DMS153 treated with DMSO at 0.1 percent for 48 hours (cell line): ENCODE measurements around the gene HTRA2.

Source experiments
- DNase-seq: peaks from one replicate; lab custom pipeline; 2025; ENCODE audit not compliant: unreplicated experiment; lab: John Stamatoyannopoulos, UW

HTRA2 gene

DNA sequence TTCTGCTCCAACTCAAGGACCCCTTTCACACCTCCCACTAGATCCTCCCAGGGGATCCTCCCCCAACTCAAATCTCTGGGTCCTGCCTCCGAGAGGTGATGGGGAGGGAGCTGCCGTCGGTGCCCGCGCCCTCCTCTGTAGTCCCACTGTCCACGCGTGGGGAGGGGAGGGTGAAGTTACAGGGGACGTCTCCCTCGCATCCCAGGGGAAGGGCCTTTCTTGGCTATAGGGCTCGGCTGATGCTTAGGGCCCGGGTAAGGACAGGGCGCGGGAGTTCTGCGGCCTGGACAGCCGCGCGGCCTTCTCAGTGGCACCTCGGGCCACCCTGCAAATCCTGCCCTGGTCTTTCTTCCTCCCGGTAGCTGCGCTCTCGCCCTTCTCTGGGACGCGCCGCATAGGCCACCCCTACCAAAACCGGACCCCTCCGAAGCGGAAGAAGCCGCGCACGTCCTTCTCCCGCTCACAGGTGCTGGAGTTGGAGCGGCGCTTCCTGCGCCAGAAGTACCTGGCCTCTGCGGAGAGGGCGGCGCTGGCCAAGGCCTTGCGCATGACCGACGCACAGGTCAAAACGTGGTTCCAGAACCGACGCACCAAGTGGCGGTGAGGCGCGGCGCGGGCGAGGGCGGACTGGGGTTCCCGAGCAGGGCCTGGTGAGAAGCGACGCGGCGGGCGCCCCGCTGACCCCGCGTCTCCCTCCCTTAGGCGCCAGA lies 14.3 kb upstream of the HTRA2 start:
- no peak for DNase-seq

DNA sequence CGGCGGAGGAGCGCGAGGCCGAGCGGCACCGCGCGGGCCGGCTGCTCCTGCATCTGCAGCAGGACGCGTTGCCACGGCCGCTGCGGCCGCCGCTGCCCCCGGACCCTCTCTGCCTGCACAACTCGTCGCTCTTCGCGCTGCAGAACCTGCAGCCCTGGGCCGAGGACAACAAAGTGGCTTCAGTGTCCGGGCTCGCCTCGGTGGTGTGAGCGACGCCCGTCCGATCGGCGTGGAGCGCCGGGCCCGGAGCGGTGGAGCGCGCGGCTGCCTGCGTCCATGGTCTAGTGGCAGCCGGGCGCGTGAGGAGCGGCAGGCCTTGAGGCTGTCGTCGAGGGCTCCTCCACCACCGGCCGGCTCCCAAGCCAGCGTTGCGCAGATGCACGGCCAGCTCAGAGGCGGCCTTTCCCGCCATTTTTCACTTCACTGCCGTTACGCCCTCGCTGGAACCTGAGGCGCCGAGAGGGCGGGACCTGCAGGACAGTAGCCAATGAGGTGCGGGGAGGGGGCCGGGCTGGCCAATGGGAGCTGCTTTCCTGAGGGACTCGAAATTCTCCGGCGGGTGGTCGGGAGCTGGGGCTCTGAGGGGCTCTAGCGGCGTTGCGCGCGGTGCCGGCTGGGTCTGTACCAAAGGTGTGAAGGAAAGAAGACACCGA lies 13.6 kb upstream of the HTRA2 start:
- DNase-seq: no peak

DNA sequence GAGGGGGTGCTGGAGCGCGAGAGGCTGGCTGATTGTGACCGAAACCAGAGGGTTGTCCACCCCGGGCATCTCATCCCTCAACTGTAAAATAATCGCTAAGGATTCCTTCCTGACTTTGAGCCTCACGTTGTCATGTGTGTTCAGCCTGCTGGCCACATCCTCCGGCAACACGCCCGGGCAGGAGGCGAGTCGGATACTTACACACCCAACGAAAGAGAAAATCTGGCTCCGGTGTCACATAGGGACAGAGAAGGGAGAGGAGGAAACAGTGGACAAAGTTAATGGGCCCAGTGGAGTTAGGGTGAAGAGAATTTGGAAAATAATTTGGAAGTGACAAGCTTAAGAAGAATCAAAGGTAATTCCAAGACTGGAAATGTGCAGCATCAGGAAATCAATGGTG lies 13.1 kb upstream of the HTRA2 start:
- DNase-seq: no peak

DNA sequence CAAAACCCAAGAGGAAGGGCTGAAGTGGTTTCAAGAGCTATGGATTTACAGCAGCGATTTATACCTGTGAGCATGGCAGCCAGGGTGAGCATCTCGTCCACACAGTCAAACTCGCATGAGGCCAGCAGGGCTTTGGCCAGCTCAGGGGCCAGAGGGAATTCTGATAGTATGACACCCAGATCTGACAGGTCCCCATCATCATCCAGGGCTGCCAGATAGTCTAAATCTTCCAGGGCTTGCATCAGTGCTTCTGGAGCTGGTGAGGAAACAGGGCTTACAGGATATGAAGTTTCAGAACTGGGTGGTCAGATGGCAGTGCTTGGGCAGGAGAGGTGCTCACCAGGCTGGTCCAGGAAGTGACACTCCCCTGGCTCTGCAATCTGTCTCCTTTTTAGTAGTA lies 7.2 kb upstream of the HTRA2 start:
- DNase-seq: no peak

DNA sequence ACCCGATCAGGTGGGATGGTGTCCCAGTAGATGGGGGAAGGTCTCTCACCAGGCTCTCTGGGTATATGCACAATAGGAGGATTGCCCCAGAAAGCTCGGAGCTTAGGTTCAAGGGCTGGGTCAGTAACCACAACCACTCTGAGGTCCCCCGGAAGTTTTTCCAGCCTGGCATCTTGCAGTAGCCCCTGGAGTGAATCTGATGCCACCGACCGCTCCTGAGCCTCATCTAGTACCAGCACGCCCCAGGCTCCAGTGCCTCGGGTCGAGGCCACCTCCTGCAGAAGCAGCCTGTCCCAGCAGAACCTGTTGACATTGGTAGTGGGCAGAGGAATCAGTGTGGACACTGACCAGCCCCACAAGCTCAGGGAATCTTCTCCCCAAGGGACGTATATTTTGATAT lies 5.7 kb upstream of the HTRA2 start:
- DNase-seq: no peak

DNA sequence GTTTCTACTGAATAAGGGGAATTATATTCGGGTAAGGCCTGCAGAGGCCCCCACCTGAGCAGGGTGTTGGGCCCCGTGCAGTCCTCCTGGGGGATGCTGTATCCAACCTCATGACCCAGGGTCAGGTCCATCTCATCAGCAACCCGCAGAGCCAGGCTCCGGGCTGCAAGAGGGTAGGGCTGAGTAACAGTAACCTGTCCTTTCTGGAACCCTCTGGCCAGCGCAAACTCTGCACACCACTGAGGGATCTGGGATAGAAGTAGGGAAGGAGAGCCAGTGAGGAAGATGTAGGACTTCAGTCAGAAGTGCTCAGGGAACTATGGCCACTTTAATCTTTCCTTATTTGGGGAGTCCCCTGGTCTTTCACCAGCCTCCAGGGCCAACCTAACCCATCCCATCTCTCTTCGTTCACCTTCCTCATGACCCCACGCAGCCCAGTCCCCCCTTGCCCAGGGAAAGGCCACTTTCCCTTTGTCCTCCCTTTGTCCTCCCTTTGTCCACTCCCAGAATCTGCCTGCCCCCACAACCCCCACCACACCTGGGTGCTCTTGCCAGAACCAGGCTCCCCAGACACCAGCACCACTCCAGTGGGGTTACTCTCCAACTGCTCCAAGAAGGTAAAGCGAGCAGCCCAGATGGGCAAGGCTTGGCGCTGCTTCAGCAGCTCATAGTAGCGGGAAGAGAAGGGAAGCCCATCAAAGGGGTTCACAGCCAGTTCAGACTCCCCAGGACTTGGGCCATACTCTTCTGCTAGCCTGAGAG lies 4.6 kb upstream of the HTRA2 start:
- DNase-seq: no peak

DNA sequence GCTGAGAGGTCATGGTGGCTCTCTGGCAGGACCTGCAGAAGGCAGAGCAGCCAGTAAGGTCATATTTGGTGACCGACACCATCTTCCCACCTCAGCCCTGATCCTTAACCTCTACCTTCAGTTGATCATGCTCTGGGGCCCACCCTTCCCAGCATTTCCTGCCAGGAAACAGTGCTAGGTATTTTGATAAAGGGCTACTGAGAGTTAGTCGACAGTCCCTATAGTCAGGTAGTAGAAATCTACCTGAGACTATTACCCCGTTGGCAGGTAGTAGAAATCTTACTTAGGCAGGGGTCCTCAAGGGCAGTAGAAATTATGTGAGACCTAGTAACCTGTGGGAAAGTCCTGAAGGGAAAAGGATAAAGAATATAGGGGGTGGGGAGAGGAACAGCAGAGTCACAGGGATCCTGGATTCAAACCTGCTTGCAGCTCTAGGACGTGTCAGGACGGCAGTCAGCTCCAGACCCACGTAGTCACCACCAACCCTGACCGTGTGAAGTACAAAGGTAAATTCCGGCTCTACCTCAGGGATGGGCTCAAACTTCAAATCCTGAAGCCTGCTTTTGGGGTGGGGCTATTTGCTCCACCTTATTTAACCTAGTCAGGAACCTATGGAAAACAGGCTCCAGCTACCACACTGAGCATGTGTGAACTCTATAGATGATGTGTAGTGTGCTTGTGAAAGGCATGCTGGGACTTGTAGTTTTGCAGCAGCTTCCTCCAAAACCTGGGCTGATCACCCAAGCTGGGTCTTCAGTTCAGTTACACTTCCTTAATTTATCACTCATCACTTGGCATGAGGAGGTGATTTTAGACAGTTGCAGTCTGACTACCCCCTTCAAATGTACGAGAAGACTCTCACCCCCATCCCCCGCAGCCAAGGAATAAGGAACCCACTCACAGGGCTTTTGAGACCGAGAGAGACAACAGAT lies 3.8 kb upstream of the HTRA2 start, which contains the start of gene DQX1:
Gene DQX1 (minus strand): TSS at position 515 of the 932 bp plus-strand sequence. CDS start 502 bp downstream, at position 13.
- no peak for DNase-seq

DNA sequence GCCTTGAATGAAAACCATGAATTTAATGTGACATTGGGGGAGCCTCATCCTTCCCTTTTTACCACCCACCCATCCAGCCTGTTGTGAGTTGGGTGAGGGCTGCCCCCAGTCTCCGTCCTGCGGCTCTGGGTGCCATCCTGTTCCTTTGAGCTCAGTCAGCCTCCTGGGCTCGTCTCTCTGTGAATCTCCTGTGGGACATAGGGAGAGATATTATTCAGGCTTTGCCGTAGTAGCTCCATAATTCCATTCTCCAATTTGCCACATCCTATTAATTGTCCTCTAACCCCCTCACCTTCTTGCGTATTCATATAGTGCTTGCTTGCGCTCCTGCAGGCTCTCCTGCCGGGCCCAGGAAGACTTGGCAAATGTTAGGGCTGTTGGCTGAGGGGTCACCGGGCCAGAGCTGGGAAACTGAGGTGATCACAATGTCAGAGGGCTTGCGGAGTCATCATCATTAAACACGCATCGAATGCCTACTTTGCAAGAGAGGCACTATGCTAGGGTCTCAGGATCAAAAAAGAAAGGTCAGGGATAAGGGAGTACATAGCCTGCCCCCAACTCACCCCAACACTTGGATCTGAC lies 3.0 kb upstream of the HTRA2 start:
- DNase-seq: no peak

DNA sequence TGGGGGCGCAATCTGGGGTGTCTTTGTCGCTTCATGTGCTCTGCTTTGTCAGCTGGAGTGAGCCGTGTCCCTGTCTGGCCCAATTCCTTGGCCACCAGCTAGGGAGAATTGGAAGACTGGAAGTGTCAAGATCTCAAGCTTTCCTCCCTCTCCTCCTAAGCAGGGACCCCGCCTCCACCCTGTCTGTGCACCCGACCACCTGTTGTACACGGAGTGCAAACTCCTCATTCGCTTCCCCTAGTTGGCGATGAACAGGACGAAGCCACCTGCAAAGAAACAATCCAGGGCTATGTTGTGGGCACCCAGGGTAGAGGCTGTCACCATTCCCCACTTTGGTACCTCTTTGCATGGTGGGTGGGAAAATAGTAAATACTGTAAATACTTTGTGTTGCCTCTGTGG lies 2.0 kb upstream of the HTRA2 start:
- DNase-seq: no peak

DNA sequence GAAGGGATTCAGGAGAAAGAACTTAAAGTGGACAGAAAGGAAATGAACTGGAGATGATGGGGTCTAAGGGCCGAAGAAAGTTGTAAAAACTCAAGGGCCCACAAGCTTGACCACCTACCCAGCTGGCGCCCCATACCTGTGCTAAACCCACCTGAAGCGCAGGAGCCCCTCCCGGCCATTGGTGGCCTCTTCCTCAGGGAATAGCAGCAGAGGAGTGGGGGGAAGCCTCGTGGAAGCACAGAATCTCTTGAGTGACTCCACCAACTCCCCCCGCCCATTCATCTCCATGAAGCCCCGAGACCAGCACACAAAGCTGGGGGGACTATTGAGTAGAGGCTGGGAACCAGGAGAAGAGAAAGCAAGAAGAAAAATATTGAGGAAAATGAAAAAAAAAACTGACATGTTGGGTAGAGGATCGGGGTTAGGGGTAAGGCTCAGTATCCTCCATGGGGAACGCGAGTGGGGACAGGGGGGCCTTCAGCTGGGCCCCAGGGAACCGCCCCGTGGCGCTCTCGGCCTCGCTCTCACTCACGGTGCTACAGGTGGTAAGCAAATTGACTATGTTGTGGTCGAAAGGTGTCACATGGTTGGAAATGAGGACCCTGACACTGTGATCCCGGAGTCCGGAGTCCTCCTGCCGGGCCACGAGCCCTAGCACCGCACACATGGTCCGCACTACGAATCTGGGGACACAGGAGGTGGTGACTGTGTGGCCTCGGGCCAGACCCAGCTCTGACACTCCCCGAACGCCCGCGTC lies 955 bp upstream of the HTRA2 start:
- no peak for DNase-seq

DNA sequence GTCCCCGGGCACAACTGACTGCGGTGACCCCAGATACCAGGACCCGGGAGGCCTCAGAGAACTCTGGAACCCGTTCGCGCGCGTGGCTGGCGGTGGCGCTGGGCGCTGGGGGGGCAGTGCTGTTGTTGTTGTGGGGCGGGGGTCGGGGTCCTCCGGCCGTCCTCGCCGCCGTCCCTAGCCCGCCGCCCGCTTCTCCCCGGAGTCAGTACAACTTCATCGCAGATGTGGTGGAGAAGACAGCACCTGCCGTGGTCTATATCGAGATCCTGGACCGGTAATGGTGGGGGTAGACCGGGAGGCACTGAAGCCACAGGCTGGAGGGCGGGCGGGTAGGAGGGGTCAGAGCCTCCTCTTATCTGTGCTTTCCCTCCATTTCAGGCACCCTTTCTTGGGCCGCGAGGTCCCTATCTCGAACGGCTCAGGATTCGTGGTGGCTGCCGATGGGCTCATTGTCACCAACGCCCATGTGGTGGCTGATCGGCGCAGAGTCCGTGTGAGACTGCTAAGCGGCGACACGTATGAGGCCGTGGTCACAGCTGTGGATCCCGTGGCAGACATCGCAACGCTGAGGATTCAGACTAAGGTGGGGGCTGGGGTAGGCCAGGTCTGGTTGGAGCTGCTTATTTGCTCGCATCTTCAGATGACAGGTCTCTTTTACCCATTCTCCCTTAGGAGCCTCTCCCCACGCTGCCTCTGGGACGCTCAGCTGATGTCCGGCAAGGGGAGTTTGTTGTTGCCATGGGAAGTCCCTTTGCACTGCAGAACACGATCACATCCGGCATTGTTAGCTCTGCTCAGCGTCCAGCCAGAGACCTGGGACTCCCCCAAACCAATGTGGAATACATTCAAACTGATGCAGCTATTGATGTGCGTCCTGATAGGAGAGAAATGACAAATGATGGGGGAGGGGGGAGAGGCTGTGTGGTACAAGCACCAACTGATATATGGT lies 780 bp downstream of the HTRA2 start:
- no peak for DNase-seq

DNA sequence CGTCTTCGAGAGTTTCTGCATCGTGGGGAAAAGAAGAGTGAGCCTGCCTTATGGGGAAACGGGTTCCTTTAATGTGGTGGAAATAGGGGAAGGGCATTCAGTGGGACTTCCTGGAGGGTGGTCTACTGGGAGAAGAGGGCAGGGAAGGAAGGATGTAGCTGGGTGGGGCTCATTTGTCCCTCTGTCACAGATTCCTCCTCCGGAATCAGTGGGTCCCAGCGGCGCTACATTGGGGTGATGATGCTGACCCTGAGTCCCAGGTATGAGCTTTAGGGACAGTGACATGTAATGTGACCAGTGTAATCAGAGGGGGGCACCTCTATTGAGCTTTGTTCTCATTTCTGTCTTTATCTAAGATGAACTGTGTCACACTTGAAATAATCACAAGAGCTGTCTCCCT lies 1.9 kb downstream of the HTRA2 start:
- no peak for DNase-seq

DNA sequence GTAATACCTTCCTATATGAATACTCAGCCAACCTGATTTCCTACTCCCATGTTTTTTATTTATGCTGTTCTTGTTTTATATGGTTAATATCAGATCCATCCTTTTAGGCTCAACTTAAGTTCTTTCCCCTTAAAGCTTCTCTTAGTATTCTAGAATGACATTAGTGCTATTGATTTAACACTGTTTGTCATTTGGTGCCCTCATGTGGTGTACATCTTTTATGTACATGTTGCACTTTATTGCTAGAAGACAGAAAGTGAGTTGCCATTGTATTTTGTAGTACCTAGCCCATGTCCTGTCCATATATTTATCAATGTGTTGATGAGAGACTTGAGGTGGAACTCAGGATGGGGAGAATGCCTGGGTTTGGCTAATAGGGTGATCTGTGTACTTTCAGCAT lies 2.5 kb downstream of the HTRA2 start:
- DNase-seq: no peak

DNA sequence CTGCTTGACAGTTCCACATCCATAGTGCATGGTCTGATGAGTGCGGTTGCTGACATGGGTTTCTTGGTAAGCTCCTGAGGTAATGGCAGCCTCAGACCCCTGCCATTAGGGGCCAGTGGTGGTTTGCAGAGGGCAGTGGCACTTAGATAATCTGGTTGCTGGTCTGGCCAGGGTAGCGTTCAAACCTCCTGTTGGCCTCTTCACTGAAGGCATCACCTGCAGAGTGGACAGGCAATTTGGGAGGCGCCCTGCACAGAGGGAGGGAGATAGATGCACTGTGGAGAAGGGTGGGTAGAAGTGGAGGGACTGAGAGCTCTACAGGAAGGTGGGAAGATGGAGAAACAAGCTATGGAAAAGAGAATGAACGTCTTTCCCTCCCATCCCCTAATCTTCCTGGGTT lies 3.7 kb downstream of the HTRA2 start:
- no peak for DNase-seq

DNA sequence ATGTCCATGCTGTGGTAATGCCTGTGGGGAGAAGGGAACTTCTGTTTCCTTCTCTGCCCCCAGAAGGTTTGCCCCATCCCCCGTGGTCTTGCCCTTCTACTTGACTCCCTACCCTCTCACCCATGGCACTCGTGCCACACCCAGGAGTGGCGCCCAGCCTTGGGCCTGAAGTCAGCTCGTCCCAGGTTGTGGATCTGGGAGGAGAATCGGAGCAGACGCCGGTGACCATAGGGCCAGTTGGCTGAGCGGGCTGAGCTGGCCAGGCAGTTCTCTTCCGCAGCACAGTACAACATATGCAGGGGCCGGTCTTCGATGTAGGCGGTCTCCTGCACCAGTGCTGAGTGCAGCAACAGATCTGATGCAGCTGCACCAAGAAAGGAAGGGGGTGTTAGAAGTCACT lies 4.7 kb downstream of the HTRA2 start:
- no peak for DNase-seq

DNA sequence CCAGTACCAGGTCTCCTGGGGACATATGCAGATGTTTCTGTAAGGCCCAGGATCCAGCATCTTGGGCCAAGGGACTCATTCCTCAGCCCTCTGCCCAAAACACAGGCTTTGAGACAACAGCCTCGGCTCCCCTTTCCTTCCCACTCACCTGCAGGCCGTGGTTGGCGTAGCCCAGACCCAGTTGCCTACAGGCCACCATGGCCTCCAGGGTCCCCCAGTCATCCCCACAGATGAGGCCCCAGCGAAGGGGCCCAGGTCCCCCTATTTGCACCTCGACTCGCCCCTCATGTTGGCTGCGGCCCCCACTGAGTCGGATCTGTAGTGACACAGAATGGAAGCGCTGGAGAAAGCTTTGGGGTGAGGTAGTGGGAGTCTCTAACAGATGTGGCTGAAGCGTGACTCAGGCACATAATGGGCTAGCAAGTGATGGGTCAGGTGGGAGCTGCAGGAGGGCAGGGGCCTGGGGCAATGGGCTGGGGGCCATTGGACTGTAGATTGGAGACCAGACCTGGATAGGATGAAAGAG lies 5.8 kb downstream of the HTRA2 start:
- DNase-seq: no peak

DNA sequence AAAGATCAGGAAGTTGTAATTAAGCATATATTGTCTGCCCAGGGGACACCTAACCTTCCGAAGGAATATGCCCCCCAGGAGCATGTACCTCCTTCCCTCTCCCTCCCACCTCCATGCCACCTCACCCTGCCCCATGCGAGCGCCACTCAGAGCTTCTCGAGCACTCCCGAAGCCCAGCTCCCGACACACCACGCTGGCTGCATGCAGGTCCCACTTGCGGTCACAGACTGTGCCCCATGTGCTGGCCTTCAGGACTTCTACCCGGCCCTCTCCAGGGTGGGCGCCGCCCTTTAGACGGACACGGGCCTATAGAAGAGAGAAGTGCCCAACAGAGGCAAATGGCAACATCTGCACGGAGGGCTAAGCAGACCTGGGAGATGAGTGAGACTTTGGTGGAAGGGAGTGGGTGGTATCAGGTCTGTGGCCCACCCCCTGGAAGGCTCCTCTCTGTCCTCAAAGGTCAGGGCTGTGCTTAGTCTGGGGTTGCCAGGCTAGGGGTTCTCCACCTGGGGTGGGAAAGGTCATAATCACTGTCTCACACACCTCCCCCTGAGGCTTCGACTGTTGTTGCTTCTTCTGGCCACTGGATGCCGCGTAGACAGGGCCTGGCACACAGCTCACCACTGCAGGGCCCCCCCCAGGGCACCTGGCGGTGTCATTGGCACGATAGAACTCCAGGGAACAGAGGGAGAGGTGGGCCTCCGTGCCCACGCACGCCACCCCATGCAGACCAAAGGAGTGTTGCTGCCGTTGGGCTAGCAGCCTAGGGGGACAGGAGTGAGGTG lies 6.6 kb downstream of the HTRA2 start:
- DNase-seq: no peak

DNA sequence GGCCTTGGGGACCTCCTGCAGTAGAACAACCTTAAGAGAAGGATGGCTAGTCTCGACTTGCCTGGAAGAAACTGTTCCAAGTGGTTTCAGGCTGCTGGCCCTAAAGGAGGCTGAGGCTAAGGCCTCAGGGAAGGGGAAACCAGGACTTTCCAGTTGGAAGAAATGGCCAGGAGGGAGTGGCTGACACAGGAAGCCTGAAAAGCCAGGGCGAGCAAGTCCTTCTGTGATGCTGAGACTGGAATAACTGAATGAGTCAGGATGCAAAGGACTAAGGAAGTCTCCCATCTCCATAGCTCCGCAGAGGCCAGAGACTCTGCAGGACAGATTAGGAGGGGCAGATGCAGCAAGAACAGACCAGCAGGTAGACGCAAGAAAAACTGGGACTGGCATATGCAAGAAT lies 7.4 kb downstream of the HTRA2 start:
- no peak for DNase-seq
